Mesendoderm (in vitro differentiated cells): Measurements from ENCODE around the gene AGT.
"Not testable (repeated sequence)": the region's sequence is repeated elsewhere in the genome, so short reads cannot be mapped to it uniquely, and the experiment has no call there.

Experiments
- DNase-seq: peaks from one replicate; pipeline ENCODE4 v3.0.0; 2013
- H2AK5ac ChIP-seq: 2 replicates; pipeline ENCODE4 v1.6.1; 2013; ENCODE audit warnings: low read length, inconsistent platforms
- H2BK120ac ChIP-seq: 2 replicates; pipeline ENCODE4 v1.6.1; 2013; ENCODE audit warnings: low read depth, mild to moderate bottlenecking, low read length, moderate library complexity, mixed read lengths
- H2BK15ac ChIP-seq: replicated peaks from 2 replicates; pipeline ENCODE4 v1.6.1; 2013; ENCODE audit warnings: low read depth, mild to moderate bottlenecking, moderate library complexity
- H2BK5ac ChIP-seq: 2 replicates; pipeline ENCODE4 v1.6.1; 2013; ENCODE audit warnings: low read length, inconsistent platforms
- H3K18ac ChIP-seq: 2 replicates; pipeline ENCODE4 v1.6.1; 2013; ENCODE audit warnings: mild to moderate bottlenecking, low read length, mixed read lengths
- H3K23ac ChIP-seq: one replicate; pipeline ENCODE4 v1.6.1; 2013; ENCODE audit warnings: low read length
- H3K27ac ChIP-seq: 2 replicates; pipeline ENCODE4 v1.5.1; 2013; ENCODE audit warnings: low read depth, mild to moderate bottlenecking, inconsistent platforms, low read length, moderate library complexity
- H3K27me3 ChIP-seq: 2 replicates; pipeline ENCODE4 v1.6.1; 2013; ENCODE audit warnings: low read length, control low read depth, mild to moderate bottlenecking, inconsistent platforms; ENCODE audit not compliant: insufficient read depth, poor library complexity
- H3K36me3 ChIP-seq: 2 replicates; pipeline ENCODE4 v1.6.1; 2013; ENCODE audit warnings: low read length, inconsistent platforms; ENCODE audit not compliant: control insufficient read depth, insufficient read depth
- H3K4ac ChIP-seq: one replicate; pipeline ENCODE4 v1.6.1; 2013; ENCODE audit warnings: low read depth, mild to moderate bottlenecking, low read length, moderate library complexity
- H3K4me1 ChIP-seq: 2 replicates; pipeline ENCODE4 v1.6.1; 2013; ENCODE audit warnings: low read depth, low read length, inconsistent platforms; ENCODE audit not compliant: control insufficient read depth
- H3K4me2 ChIP-seq: 2 replicates; pipeline ENCODE4 v1.6.1; 2013; ENCODE audit warnings: low read length
- H3K4me3 ChIP-seq: 2 replicates; pipeline ENCODE4 v1.5.1; 2013; ENCODE audit warnings: mild to moderate bottlenecking, low read length
- H3K56ac ChIP-seq: one replicate; pipeline ENCODE4 v1.6.1; 2013; ENCODE audit warnings: low read length
- H3K79me1 ChIP-seq: 2 replicates; pipeline ENCODE4 v1.6.1; 2013; ENCODE audit warnings: low read length, inconsistent platforms
- H3K79me2 ChIP-seq: 2 replicates; pipeline ENCODE4 v1.6.1; 2013; ENCODE audit warnings: mild to moderate bottlenecking, low read length; ENCODE audit not compliant: control insufficient read depth, insufficient read depth
- H3K9ac ChIP-seq: 2 replicates; pipeline ENCODE4 v1.6.1; 2013; ENCODE audit warnings: low read length, inconsistent platforms
- H4K5ac ChIP-seq: one replicate; pipeline ENCODE4 v1.6.1; 2013; ENCODE audit warnings: low read length
- H4K8ac ChIP-seq: one replicate; pipeline ENCODE4 v1.6.1; 2013; ENCODE audit warnings: low read depth, mild to moderate bottlenecking, control low read depth, low read length, moderate library complexity
- WGBS: extraction: QIAGEN DNeasy Blood & Tissue Kit; methylation state at CpG from one replicate; pipeline ENCODE4 v1.1.7; 2013; ENCODE audit warnings: low lambda C conversion rate, missing lambda C conversion rate; ENCODE audit not compliant: insufficient coverage; ENCODE audit errors: extremely low coverage; 5-methylcytosine and 5-hydroxymethylcytosine counted together

AGT gene

DNA sequence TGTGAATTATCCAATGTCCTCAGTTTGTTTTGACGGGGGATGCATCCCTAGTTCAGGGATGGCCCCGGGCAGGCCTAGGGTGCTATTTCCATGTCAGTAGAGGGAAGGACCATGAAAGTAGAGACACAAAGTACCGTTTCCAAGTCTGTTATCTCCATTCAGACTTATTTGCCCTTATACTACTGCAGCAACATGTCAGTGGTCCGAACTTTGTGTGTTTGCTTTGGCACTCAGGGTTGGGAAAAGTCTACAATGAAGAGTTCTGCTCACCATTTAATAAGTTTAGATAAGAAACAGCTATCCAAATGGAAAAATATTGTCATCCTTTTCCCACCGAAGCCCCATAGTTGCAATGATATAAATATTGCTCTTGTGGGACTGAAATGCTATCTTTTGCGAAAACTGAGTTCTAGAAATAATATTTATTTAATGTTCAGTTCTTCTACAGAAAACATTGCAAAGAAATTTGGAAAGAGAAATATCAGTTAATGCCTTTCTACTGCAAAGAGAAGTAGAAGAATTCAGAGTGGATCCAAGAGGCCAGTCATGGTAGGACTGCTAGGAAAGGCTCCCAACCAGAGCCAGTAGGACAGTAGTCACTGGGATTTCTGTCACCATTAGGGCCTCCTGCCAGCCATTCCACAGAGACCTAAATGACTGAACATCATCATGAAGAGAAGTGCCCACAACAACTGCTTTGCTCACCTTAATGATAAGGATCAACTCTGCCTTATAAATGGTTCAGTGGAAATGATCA is 11.5 kb upstream of the AGT start:
- Histone ChIP-seq H2BK15ac (no peak overlapping the region), H3K4me1 (no peaks in the 10 kb centered on the region), H3K18ac (no peak overlapping the region), H4K8ac (no peak overlapping the region), H3K4ac (no peak overlapping the region), H3K4me3 (no peak overlapping the region), H3K9ac (no peak overlapping the region), H3K36me3 (no peaks in the 10 kb centered on the region), H3K56ac (no peak overlapping the region), H3K4me2 (no peak overlapping the region), H3K79me2 (no peaks in the 10 kb centered on the region), H3K27ac (no peak overlapping the region), H2BK120ac (no peak overlapping the region), H2BK5ac (no peak overlapping the region), H3K27me3 (no peaks in the 10 kb centered on the region), H3K79me1 (no peaks in the 10 kb centered on the region), H2AK5ac (no peak overlapping the region), H3K23ac (no peak overlapping the region), H4K5ac (no peak overlapping the region)
- DNase-seq: no peak
- WGBS: no CpG with 5 or more reads among the region's 6 CpGs

DNA sequence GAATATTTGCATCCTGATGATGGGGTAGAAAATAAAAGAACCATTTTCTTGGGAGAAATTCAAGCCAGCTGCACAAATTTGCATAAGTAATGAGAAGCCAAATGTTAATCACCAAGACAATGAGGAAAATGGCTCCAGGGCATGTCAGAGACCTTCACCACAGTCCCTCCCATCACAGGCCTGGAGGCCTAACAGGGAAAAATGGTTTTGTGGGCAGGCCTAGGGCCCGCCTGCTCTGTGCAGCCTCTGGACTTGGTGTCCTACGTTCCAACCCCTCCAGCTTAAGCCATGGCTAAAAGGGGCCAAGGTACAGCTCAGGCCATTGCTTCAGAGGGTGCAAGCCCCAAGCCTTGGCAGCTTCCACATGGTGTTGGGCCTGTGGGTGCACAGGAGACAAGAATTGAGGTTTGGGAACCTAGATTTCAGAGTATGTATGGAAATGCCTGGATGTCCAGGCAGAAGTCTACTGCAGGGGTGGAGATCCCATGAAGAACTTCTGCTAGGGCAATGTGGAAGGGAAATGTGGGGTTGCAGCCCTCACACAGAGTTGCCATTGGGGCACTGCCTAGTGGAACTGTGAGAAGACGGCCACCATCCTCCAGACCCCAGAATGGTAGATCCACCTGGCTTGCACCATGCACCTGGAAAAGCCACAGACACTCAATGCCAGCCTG is 8.1 kb upstream of the AGT start:
- not testable (repeated sequence) for H2BK15ac ChIP-seq, H3K4me1 ChIP-seq, H3K56ac ChIP-seq, H2BK120ac ChIP-seq, H3K79me1 ChIP-seq, H2BK5ac ChIP-seq, H3K79me2 ChIP-seq, H3K9ac ChIP-seq, H3K4me2 ChIP-seq, DNase-seq, H3K4ac ChIP-seq, H2AK5ac ChIP-seq, H4K5ac ChIP-seq, H3K36me3 ChIP-seq, H3K27me3 ChIP-seq, H3K23ac ChIP-seq, H3K18ac ChIP-seq, H3K27ac ChIP-seq, H4K8ac ChIP-seq, H3K4me3 ChIP-seq
- no CpG with 5 or more reads among the region's 3 CpGs for WGBS

DNA sequence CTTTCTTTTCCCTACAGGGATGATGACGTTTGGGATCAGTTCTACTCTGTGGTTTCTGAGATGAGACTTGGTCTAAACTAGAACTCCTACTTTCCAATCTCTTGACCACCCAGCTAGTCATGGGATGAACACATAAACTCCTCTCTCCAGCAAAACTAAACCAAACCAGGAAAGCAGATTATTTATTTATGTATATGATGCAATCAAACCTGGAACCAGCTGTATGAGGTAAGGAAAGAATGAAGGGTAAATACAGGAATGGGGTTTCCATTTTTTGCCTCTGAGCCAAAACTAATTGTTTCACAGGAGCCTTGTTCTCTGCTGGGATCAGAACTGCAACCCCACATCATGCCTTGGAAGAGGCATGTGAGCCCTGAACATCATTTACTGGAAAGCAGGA is 3.3 kb upstream of the AGT start:
- no peak overlapping the region for H2BK5ac ChIP-seq
- no peaks in the 10 kb centered on the region for H3K4me1 ChIP-seq
- DNase-seq: no peak
- H3K9ac ChIP-seq: no peak overlapping the region
- no peak overlapping the region for H2BK120ac ChIP-seq
- no peak overlapping the region for H3K18ac ChIP-seq
- H3K4ac ChIP-seq: no peak overlapping the region
- H2BK15ac ChIP-seq: no peak overlapping the region
- H3K4me3 ChIP-seq: no peak overlapping the region
- H3K56ac ChIP-seq: no peak overlapping the region
- no peak overlapping the region for H3K27ac ChIP-seq
- no peaks in the 10 kb centered on the region for H3K27me3 ChIP-seq
- H4K5ac ChIP-seq: no peak overlapping the region
- H2AK5ac ChIP-seq: no peak overlapping the region
- H3K79me1 ChIP-seq: no peaks in the 10 kb centered on the region
- no peaks in the 10 kb centered on the region for H3K36me3 ChIP-seq
- no peak overlapping the region for H3K23ac ChIP-seq
- no peaks in the 10 kb centered on the region for H3K79me2 ChIP-seq
- no peak overlapping the region for H3K4me2 ChIP-seq
- no peak overlapping the region for H4K8ac ChIP-seq
- WGBS: no CpG with 5 or more reads among the region's 1 CpG

- H3K4me1 ChIP-seq, H2BK15ac ChIP-seq, DNase-seq, H3K79me2 ChIP-seq, H3K4ac ChIP-seq, H4K8ac ChIP-seq, H4K5ac ChIP-seq, H3K23ac ChIP-seq, H3K27me3 ChIP-seq, H3K56ac ChIP-seq, H3K4me2 ChIP-seq, H2AK5ac ChIP-seq, H2BK5ac ChIP-seq, H3K9ac ChIP-seq, H3K79me1 ChIP-seq, H3K18ac ChIP-seq, H3K36me3 ChIP-seq, H2BK120ac ChIP-seq, H3K4me3 ChIP-seq, H3K27ac ChIP-seq: not testable (repeated sequence)
- WGBS: no CpG with 5 or more reads among the region's 3 CpGs
Measured at GRCh38 chr1:230716453-230716852, 2.5 kb upstream of the AGT start.

- Histone ChIP-seq H3K4me1 (no peaks in the 10 kb centered on the region), H3K23ac (no peak overlapping the region), H3K27ac (no peak overlapping the region), H3K27me3 (no peaks in the 10 kb centered on the region), H3K4me3 (no peak overlapping the region), H4K5ac (no peak overlapping the region), H3K79me1 (no peaks in the 10 kb centered on the region), H3K36me3 (no peaks in the 10 kb centered on the region), H3K9ac (no peak overlapping the region), H2BK15ac (no peak overlapping the region), H3K4ac (no peak overlapping the region), H3K18ac (no peak overlapping the region), H2BK120ac (no peak overlapping the region), H4K8ac (no peak overlapping the region), H3K4me2 (no peak overlapping the region), H3K56ac (no peak overlapping the region), H2BK5ac (no peak overlapping the region), H2AK5ac (no peak overlapping the region), H3K79me2 (no peaks in the 10 kb centered on the region)
- no CpG with 5 or more reads among the region's 3 CpGs for WGBS
- DNase-seq: no peak
Measured at GRCh38 chr1:230715510-230715909, 1.6 kb upstream of the AGT start.

- Histone ChIP-seq H3K56ac (no peak overlapping the region), H3K18ac (no peak overlapping the region), H4K8ac (no peak overlapping the region), H3K23ac (no peak overlapping the region), H3K36me3 (no peaks in the 10 kb centered on the region), H3K4me3 (no peak overlapping the region), H3K27me3 (no peaks in the 10 kb centered on the region), H2BK120ac (no peak overlapping the region), H3K4ac (no peak overlapping the region), H3K79me2 (no peaks in the 10 kb centered on the region), H2BK5ac (no peak overlapping the region), H3K4me2 (no peak overlapping the region), H4K5ac (no peak overlapping the region), H3K4me1 (no peaks in the 10 kb centered on the region), H3K27ac (no peak overlapping the region), H2AK5ac (no peak overlapping the region), H3K79me1 (no peaks in the 10 kb centered on the region), H3K9ac (no peak overlapping the region), H2BK15ac (no peak overlapping the region)
- no CpG with 5 or more reads among the region's 8 CpGs for WGBS
- DNase-seq: no peak
Measured at GRCh38 chr1:230713547-230713914, 391 bp downstream of the AGT start.
